ENCODE results near the gene ESYT3.

- TF ChIP-seq CTCF (IDR thresholded peaks at IDR 0.05; ENCODE audit: low read depth, low read length) (no peak), EZH2phosphoT487 (IDR thresholded peaks at IDR 0.05; ENCODE audit: low read depth) (no peak)
Measured at GRCh38 chr3:138389841-138390581, 44.4 kb upstream of the ESYT3 start.

Measured in OCI-LY3 (cell line).